H1 (cell line): Measurements from ENCODE around the gene MTCH1.

ENCODE experiments used
- CBX5 ChIP-seq: fragments of 300-800, 300-1000 bp; sonication (generic); IDR thresholded peaks from 2 replicates; pipeline ENCODE4 v1.7.1; 2016; ENCODE audit warnings: antibody characterized with exemption, low read length, low read depth
- EP300 ChIP-seq, 2 experiments: IDR thresholded peaks; 1 replicate in 1 of 2; 2 replicates in 1 of 2; pipeline ENCODE4 v1.6.1; 2011 to 2012; ENCODE audit warnings: low read depth in 2 of 2, low read length in 2 of 2, mild to moderate bottlenecking in 2 of 2, borderline replicate concordance in 1 of 2, inconsistent platforms in 1 of 2, moderate library complexity in 1 of 2
- GABPA ChIP-seq: IDR thresholded peaks from 2 replicates; pipeline ENCODE4 v1.6.1; 2011; ENCODE audit warnings: mild to moderate bottlenecking, low read length, moderate library complexity, borderline replicate concordance; ENCODE audit not compliant: insufficient read depth
- POLR2A ChIP-seq, 2 experiments: IDR thresholded peaks; 1 replicate in 1 of 2; 2 replicates in 1 of 2; pipeline ENCODE4 v1.6.1; 2011; ENCODE audit warnings: low read depth in 2 of 2, low read length in 2 of 2, mild to moderate bottlenecking in 2 of 2; ENCODE audit errors: control extremely low read depth in 1 of 2
- SIN3A ChIP-seq, 2 experiments: IDR thresholded peaks in 1 of 2; conservative IDR thresholded peaks in 1 of 2; 2 replicates each; pipeline ENCODE4 v1.6.1; 2011 to 2012; ENCODE audit warnings: low read length in 2 of 2, improper control_type of control experiment in 1 of 2, low read depth in 1 of 2, mild to moderate bottlenecking in 1 of 2
- SIRT6 ChIP-seq: IDR thresholded peaks from one replicate; pipeline ENCODE4 v1.7.1; 2012; ENCODE audit warnings: low read length, inconsistent platforms
- SP1 ChIP-seq: IDR thresholded peaks from 2 replicates; pipeline ENCODE4 v1.6.1; 2011; ENCODE audit warnings: low read depth, low read length
- TAF1 ChIP-seq: IDR thresholded peaks from 2 replicates; pipeline ENCODE4 v1.6.1; 2011; ENCODE audit warnings: mild to moderate bottlenecking, low read depth, low read length
- YY1 ChIP-seq: IDR thresholded peaks from 2 replicates; pipeline ENCODE4 v1.6.1; 2011; ENCODE audit warnings: low read depth, mild to moderate bottlenecking, low read length
- TF ChIP-seq, protein P1 (sequence below), 3 experiments: IDR thresholded peaks; 1 replicate in 2 of 3; 2 replicates in 1 of 3; pipeline versions ENCODE4 v1.5.1 to v1.6.1; 2011; ENCODE audit warnings: low read length in 3 of 3, mild to moderate bottlenecking in 3 of 3, inconsistent platforms in 2 of 3, low read depth in 1 of 3, moderate library complexity in 1 of 3; ENCODE audit not compliant: insufficient read depth in 1 of 3; ENCODE audit errors: control extremely low read depth in 1 of 3

- TF ChIP-seq CBX5 (no peak), SIN3A (conservative IDR thresholded peaks at IDR 0.05 in 1 of 2, IDR thresholded peaks at IDR 0.05 in 1 of 2; ENCODE audit: low read depth in 1 of 2, low read length in 2 of 2) (no peak), POLR2A (IDR thresholded peaks at IDR 0.05; ENCODE audit: control extremely low read depth in 1 of 2, low read depth in 2 of 2, low read length in 2 of 2) (no peak), SIRT6 (no peak), GABPA (no peak), SP1 (no peak), YY1 (no peak), EP300 (IDR thresholded peaks at IDR 0.05; ENCODE audit: borderline replicate concordance in 1 of 2, low read depth in 2 of 2, low read length in 2 of 2) (no peak), TAF1 (no peak)
- TF ChIP-seq, protein P1, sequence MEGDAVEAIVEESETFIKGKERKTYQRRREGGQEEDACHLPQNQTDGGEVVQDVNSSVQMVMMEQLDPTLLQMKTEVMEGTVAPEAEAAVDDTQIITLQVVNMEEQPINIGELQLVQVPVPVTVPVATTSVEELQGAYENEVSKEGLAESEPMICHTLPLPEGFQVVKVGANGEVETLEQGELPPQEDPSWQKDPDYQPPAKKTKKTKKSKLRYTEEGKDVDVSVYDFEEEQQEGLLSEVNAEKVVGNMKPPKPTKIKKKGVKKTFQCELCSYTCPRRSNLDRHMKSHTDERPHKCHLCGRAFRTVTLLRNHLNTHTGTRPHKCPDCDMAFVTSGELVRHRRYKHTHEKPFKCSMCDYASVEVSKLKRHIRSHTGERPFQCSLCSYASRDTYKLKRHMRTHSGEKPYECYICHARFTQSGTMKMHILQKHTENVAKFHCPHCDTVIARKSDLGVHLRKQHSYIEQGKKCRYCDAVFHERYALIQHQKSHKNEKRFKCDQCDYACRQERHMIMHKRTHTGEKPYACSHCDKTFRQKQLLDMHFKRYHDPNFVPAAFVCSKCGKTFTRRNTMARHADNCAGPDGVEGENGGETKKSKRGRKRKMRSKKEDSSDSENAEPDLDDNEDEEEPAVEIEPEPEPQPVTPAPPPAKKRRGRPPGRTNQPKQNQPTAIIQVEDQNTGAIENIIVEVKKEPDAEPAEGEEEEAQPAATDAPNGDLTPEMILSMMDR (IDR thresholded peaks at IDR 0.05; ENCODE audit: control extremely low read depth in 1 of 3, insufficient read depth in 1 of 3, low read depth in 1 of 3, low read length in 3 of 3) = no peak
Measured at GRCh38 chr6:36946526-36946925, 39.5 kb downstream of the MTCH1 start.
